Measurements from ENCODE around the gene SHISA8. TPM values are rescaled to one million over a fixed set of nuclear protein-coding genes. Genes with fewer than 3 reads are reported as not detected.

Gene SHISA8
- total RNA-seq: not detected
- long read RNA-seq, donor 1: 0 reads
- long read RNA-seq, donor 2: 0 reads

GRCh38 chr22:41915035-41915785 is at the start of gene SHISA8:
SHISA8 (minus strand) TSS chr22:41915074; CDS start chr22:41914667, 407 bp downstream.
- H3K9me3 ChIP-seq: no peaks in the 10 kb centered on the region
- peak; percentile 62 for ATAC-seq
- no peaks in the 10 kb centered on the region for H3K36me3 ChIP-seq (ENCODE audit: low read depth)
- peak in 2 of 3 donors; percentile 57 to 77 for DNase-seq
- H3K4me3 ChIP-seq: no peak within 1 kb of the TSS
- no peak for TF ChIP-seq CTCF (IDR thresholded peaks at IDR 0.05)
- peaks cover 38% of the 10 kb centered on the region for H3K4me1 ChIP-seq (ENCODE audit: low read depth)
- intact Hi-C loops (cut with DNase I, micrococcal nuclease): no loop called here

- DNase-seq (no peak), ATAC-seq (no peak)
- no peaks in the 10 kb centered on the region for H3K4me1 ChIP-seq (ENCODE audit: low read depth)
Measured at GRCh38 chr22:41964112-41964491, 49.2 kb upstream of the SHISA8 start.

GRCh38 chr22:41963453-41964111 is 48.7 kb upstream of the SHISA8 start:
- Histone ChIP-seq H3K36me3 (ENCODE audit: low read depth) (no peaks in the 10 kb centered on the region), H3K4me1 (ENCODE audit: low read depth) (no peaks in the 10 kb centered on the region), H3K9me3 (no peaks in the 10 kb centered on the region), H3K4me3 (no peak overlapping the region)
- TF ChIP-seq CTCF (IDR thresholded peaks at IDR 0.05): no peak
- DNase-seq (no peak), ATAC-seq (no peak)
- intact Hi-C loops (cut with DNase I, micrococcal nuclease): no loop called here

More at GRCh38 chr22:41964112-41964491, 49.2 kb upstream of the SHISA8 start:
- intact Hi-C loops (cut with DNase I, micrococcal nuclease): no loop called here
- H3K4me3 ChIP-seq: no peak overlapping the region
- TF ChIP-seq CTCF (IDR thresholded peaks at IDR 0.05): no peak
- H3K36me3 ChIP-seq (ENCODE audit: low read depth): no peaks in the 10 kb centered on the region
- no peaks in the 10 kb centered on the region for H3K9me3 ChIP-seq

GRCh38 chr22:41957941-41958556 is 43.2 kb upstream of the SHISA8 start:
- intact Hi-C loops (cut with DNase I, micrococcal nuclease): no loop called here
- DNase-seq: peak in 1 of 3 donors; percentile 39
- ATAC-seq: peak; percentile 65

GRCh38 chr22:41952713-41953112 is 37.8 kb upstream of the SHISA8 start:
- H3K36me3 ChIP-seq (ENCODE audit: low read depth): no peaks in the 10 kb centered on the region
- DNase-seq (no peak), ATAC-seq (no peak)
- no peaks in the 10 kb centered on the region for H3K9me3 ChIP-seq
- no peaks in the 10 kb centered on the region for H3K4me1 ChIP-seq (ENCODE audit: low read depth)
- intact Hi-C loops (cut with DNase I, micrococcal nuclease): no loop called here
- TF ChIP-seq CTCF (IDR thresholded peaks at IDR 0.05): no peak
- H3K4me3 ChIP-seq: no peak overlapping the region

More at GRCh38 chr22:41957941-41958556, 43.2 kb upstream of the SHISA8 start:
- TF ChIP-seq CTCF (IDR thresholded peaks at IDR 0.05): peak; percentile 22
- H3K9me3 ChIP-seq: no peaks in the 10 kb centered on the region
- no peaks in the 10 kb centered on the region for H3K4me1 ChIP-seq (ENCODE audit: low read depth)
- no peaks in the 10 kb centered on the region for H3K36me3 ChIP-seq (ENCODE audit: low read depth)
- no peak overlapping the region for H3K4me3 ChIP-seq

Data from mucosa of descending colon (tissue), 3 donors.